Breast epithelium (tissue), 4 donors: ENCODE measurements around the gene HIVEP3. TPM values are rescaled to one million over a fixed set of nuclear protein-coding genes. Genes with fewer than 3 reads are reported as not detected.

Experiments
- DNase-seq, 2 donors: peaks; one replicate each; pipeline ENCODE4 v3.0.0-alpha.2; 2019; ENCODE audit warnings: low spot score in 2 of 2
- H3K27ac ChIP-seq, 2 donors: fragments of 200-600 bp; sonication (generic) in 1 of 2; one replicate each; pipeline ENCODE4 v1.5.1; 2016 to 2019; ENCODE audit warnings: mild to moderate bottlenecking in 1 of 2
- H3K27me3 ChIP-seq, 2 donors: fragments of 200-600 bp; sonication (generic) in 1 of 2; one replicate each; pipeline versions ENCODE4 v1.5.1 to v1.6.0; 2017 to 2019; ENCODE audit warnings: control low read depth in 1 of 2, mild to moderate bottlenecking in 1 of 2
- H3K36me3 ChIP-seq: fragments of 200-600 bp; one replicate; pipeline ENCODE4 v1.5.1; 2019
- H3K4me1 ChIP-seq, 2 donors: fragments of 200-600 bp; sonication (generic); one replicate each; pipeline ENCODE4 v1.5.1; 2016 to 2019; ENCODE audit warnings: control low read depth in 1 of 2
- H3K4me3 ChIP-seq, 3 donors: fragments of 200-600 bp; sonication (generic); 1 replicate in 2 of 3; 2 replicates in 1 of 3; pipeline ENCODE4 v1.5.1; 2016 to 2019; ENCODE audit warnings: mild to moderate bottlenecking in 3 of 3, moderate library complexity in 2 of 3
- H3K9me3 ChIP-seq, 2 donors: fragments of 200-600 bp; sonication (generic) in 1 of 2; one replicate each; pipeline ENCODE4 v1.5.1; 2016 to 2019; ENCODE audit warnings: control low read depth in 1 of 2
- CTCF ChIP-seq, 3 donors: fragments of 450-650 bp; IDR thresholded peaks; one replicate each; pipeline ENCODE4 v1.5.1; 2016 to 2017; ENCODE audit warnings: antibody characterized with exemption in 3 of 3, mild to moderate bottlenecking in 3 of 3, moderate library complexity in 3 of 3
- POLR2A ChIP-seq: fragments of 450-650 bp; IDR thresholded peaks from one replicate; pipeline ENCODE4 v1.6.1; 2016; ENCODE audit warnings: antibody characterized with exemption, mild to moderate bottlenecking, moderate library complexity
- POLR2AphosphoS5 ChIP-seq, 3 donors: sonication (generic); formaldehyde crosslinking; IDR thresholded peaks; one replicate each; pipeline ENCODE4 v1.6.1; 2017; ENCODE audit warnings: antibody characterized with exemption in 3 of 3
- intact Hi-C: fragments of 100-400 bp; cut with DNase I; formaldehyde crosslinking; loops from one replicate; pipeline ENCODE4 v1.15.1; 2023; ENCODE audit warnings: low total_unique reads
- total RNA-seq, 3 donors: library from RNA; depleted of rRNA; stranded (reverse); fragments of >200 nt; gene quantifications; one replicate each; pipeline ENCODE4 v1.1.0, GENCODE V29; 2016

Gene HIVEP3
- total RNA-seq, 3 donors from 2014 or later: 3.5 to 13.5 (median 9.2) TPM

GRCh38 chr1:41590331-41590730, 328.4 kb downstream of the HIVEP3 start:
- no peaks in the 10 kb centered on the region for H3K27me3 ChIP-seq
- no peak for DNase-seq
- no peaks in the 10 kb centered on the region for H3K9me3 ChIP-seq
- TF ChIP-seq POLR2A (no peak), CTCF (IDR thresholded peaks at IDR 0.05) (no peak), POLR2AphosphoS5 (IDR thresholded peaks at IDR 0.05) (no peak)
- no peak overlapping the region for H3K4me3 ChIP-seq
- H3K27ac ChIP-seq: no peak overlapping the region
- H3K4me1 ChIP-seq: no peaks in the 10 kb centered on the region
- H3K36me3 ChIP-seq: no peaks in the 10 kb centered on the region
- intact Hi-C loops: loop anchor here (5.0 kb wide), 1 partner anchor 1562 kb away; no protein-coding TSS in a partner anchor

GRCh38 chr1:41589395-41589794, 329.3 kb downstream of the HIVEP3 start:
- Histone ChIP-seq H3K9me3 (no peaks in the 10 kb centered on the region), H3K27ac (no peak overlapping the region), H3K4me3 (no peak overlapping the region), H3K4me1 (no peaks in the 10 kb centered on the region), H3K36me3 (no peaks in the 10 kb centered on the region), H3K27me3 (no peaks in the 10 kb centered on the region)
- intact Hi-C loops: no loop called here
- DNase-seq: no peak
- TF ChIP-seq POLR2AphosphoS5 (IDR thresholded peaks at IDR 0.05) (no peak), CTCF (IDR thresholded peaks at IDR 0.05) (no peak), POLR2A (no peak)

GRCh38 chr1:41588334-41588875, 330.3 kb downstream of the HIVEP3 start:
- Histone ChIP-seq H3K4me3 (no peak overlapping the region), H3K27me3 (no peaks in the 10 kb centered on the region), H3K36me3 (no peaks in the 10 kb centered on the region), H3K9me3 (no peaks in the 10 kb centered on the region), H3K4me1 (no peaks in the 10 kb centered on the region), H3K27ac (no peak overlapping the region)
- intact Hi-C loops: no loop called here
- TF ChIP-seq CTCF (IDR thresholded peaks at IDR 0.05): no peak
- no peak for DNase-seq

GRCh38 chr1:41587791-41588190, 330.9 kb downstream of the HIVEP3 start:
- Histone ChIP-seq H3K27ac (no peak overlapping the region), H3K27me3 (no peaks in the 10 kb centered on the region), H3K36me3 (no peaks in the 10 kb centered on the region), H3K4me1 (no peaks in the 10 kb centered on the region), H3K4me3 (no peak overlapping the region), H3K9me3 (no peaks in the 10 kb centered on the region)
- no peak for DNase-seq
- TF ChIP-seq CTCF (IDR thresholded peaks at IDR 0.05): no peak
- no peak for TF ChIP-seq POLR2A
- TF ChIP-seq POLR2AphosphoS5 (IDR thresholded peaks at IDR 0.05): no peak
- intact Hi-C loops: loop anchor here (1.0 kb wide), 1 partner anchor 46 kb away; no protein-coding TSS in a partner anchor

- Histone ChIP-seq H3K4me3 (no peak overlapping the region), H3K27ac (no peak overlapping the region), H3K36me3 (no peaks in the 10 kb centered on the region), H3K27me3 (no peaks in the 10 kb centered on the region), H3K4me1 (no peaks in the 10 kb centered on the region), H3K9me3 (no peaks in the 10 kb centered on the region)
- TF ChIP-seq CTCF (IDR thresholded peaks at IDR 0.05) (no peak), POLR2AphosphoS5 (IDR thresholded peaks at IDR 0.05) (no peak), POLR2A (no peak)
- intact Hi-C loops: no loop called here
- no peak for DNase-seq
These were observed 332.5 kb downstream of the HIVEP3 start for GRCh38 chr1:41586230-41586629.
